Activated naive CD4-positive, alpha-beta T cell treated with anti-CD3 and anti-CD28 coated beads for 36 hours (primary cell): ENCODE data around the gene USF3. TPM values are rescaled to one million over a fixed set of nuclear protein-coding genes. Genes with fewer than 3 reads are reported as not detected.

Source experiments
- CTCF ChIA-PET: fragments of 350-600 bp; sonication (Branson Sonifier 250); formaldehyde crosslinking; loops from one replicate; lab custom pipeline; 2021; ENCODE audit warnings: antibody characterized with exemption; lab: Charles Lee
- DNase-seq: peaks from one replicate; pipeline ENCODE4 v3.0.0-alpha.2; 2020
- H3K27ac Mint-ChIP-seq: one replicate; pipeline ENCODE4 v1.8.0; 2021; ENCODE audit warnings: mild to moderate bottlenecking, mixed read lengths
- H3K27me3 Mint-ChIP-seq: one replicate; pipeline ENCODE4 v1.8.0; 2021; ENCODE audit warnings: low read depth, mixed read lengths
- H3K36me3 Mint-ChIP-seq: one replicate; pipeline ENCODE4 v1.8.0; 2021; ENCODE audit warnings: low read depth, mixed read lengths
- H3K4me1 Mint-ChIP-seq: one replicate; pipeline ENCODE4 v1.8.0; 2021; ENCODE audit warnings: low read depth, mixed read lengths
- H3K4me3 Mint-ChIP-seq: one replicate; pipeline ENCODE4 v1.8.0; 2021; ENCODE audit warnings: mild to moderate bottlenecking, moderate library complexity, mixed read lengths
- H3K9me3 Mint-ChIP-seq: one replicate; pipeline ENCODE4 v1.8.0; 2021; ENCODE audit warnings: mixed read lengths
- intact Hi-C: fragments of 100-400 bp; cut with micrococcal nuclease; formaldehyde crosslinking; loops from one replicate; pipeline ENCODE4 v1.15.1; 2023
- total RNA-seq, 2 experiments: library from RNA; stranded (reverse); gene quantifications; one replicate each; pipeline ENCODE4 v1.2.3, GENCODE V29; 2021

The USF3 gene
- total RNA-seq, 2 experiments from 2014 or later = 7.5 to 7.9 TPM

DNA sequence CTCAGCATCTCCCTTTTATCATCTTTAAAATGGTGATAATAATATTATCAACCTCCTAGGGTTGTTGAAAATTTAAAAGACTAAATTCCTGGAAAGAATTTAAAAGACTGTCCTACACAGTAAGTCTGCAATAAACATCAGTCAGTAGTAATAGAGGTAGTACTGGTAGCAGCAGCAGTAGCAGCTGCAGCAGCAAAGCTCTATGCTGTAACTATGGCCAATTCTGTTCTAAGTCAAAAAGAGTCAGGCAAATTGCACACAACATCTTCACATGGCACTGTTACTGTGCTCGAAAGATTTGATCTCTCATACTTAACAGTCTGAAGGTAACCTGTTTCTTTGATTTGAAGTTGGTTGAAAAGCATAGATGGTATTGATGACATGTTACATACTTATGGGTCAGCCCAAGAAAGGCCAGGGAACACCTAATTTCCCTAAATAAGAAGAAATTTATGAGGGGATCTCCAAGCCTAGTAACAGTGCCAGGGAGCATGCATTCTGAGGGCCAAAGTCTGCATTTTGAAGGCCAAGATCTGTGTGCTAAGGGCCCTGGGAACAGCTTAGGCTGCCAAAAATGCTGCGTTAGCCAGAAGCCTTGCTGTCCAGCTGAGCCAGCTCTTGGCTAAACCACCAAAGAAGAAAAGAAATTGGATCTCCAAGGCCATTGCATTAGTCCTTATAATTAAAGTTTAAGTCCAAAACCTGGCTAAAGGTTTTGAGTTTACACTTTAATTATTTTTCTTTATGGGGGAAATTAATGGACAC is 95.8 kb downstream of the USF3 start:
- DNase-seq = no peak
- Mint-ChIP-seq H3K4me3 (no peak overlapping the region), H3K27me3 (no peaks in the 10 kb centered on the region), H3K36me3 (peaks cover 12% of the 10 kb centered on the region), H3K9me3 (no peaks in the 10 kb centered on the region), H3K27ac (no peak overlapping the region), H3K4me1 (peaks cover 2% of the 10 kb centered on the region)
- intact Hi-C loops = no loop called here
- CTCF ChIA-PET = interaction anchor here (0.6 kb wide), 1 partner anchor 261 kb away, joined by 3 read pairs; no protein-coding TSS in a partner anchor

Other genes with a start within 250 kb of the USF3 start
- gene SPICE1, start 181.5 kb downstream of the USF3 start, total RNA-seq = 10 to 100 TPM; 15.2 to 17.9 TPM
- 10 to 100 TPM; 14.6 to 14.9 TPM for gene SIDT1, start 164.1 kb downstream of the USF3 start, total RNA-seq
- gene NAA50, start 49.6 kb upstream of the USF3 start, total RNA-seq = 10 to 100 TPM; 87.7 to 91.1 TPM
- gene ATP6V1A, start 50.4 kb upstream of the USF3 start, total RNA-seq = 10 to 100 TPM; 41.7 to 41.9 TPM
- gene GRAMD1C, start 142.1 kb upstream of the USF3 start, total RNA-seq = 1 to 10 TPM in 1 of 2 experiments, under 1 TPM in 1; 0.67 to 1.3 TPM